GM12874 (cell line): ENCODE measurements around the gene GLIS1.

Experiments used
- CTCF ChIP-seq: IDR thresholded peaks from 2 replicates; pipeline ENCODE4 v1.5.1; 2011; ENCODE audit warnings: low read depth, mild to moderate bottlenecking, control low read depth, low read length, moderate library complexity; ENCODE audit not compliant: insufficient read depth

GLIS1 gene

GRCh38 chr1:53731779-53732305 is 7.1 kb downstream of the GLIS1 start:
- no peak for TF ChIP-seq CTCF

- no peak for TF ChIP-seq CTCF
These were observed 7.8 kb downstream of the GLIS1 start for GRCh38 chr1:53731043-53731600.

GRCh38 chr1:53730224-53730865 is 8.6 kb downstream of the GLIS1 start:
- no peak for TF ChIP-seq CTCF

GRCh38 chr1:53729456-53730223 is 9.3 kb downstream of the GLIS1 start:
- TF ChIP-seq CTCF, result no peak

- no peak for TF ChIP-seq CTCF
These were observed 10.1 kb downstream of the GLIS1 start for GRCh38 chr1:53728702-53729455.

- no peak for TF ChIP-seq CTCF
These were observed 10.8 kb downstream of the GLIS1 start for GRCh38 chr1:53728196-53728595.
